22Rv1 (cell line): ENCODE results near the gene SRC.

Experiments
- H3K27ac ChIP-seq: fragments of 450-650 bp; 2 replicates; pipeline ENCODE4 v1.5.1; 2017
- ZFX ChIP-seq: fragments of 450-650 bp; IDR thresholded peaks from 2 replicates; pipeline ENCODE4 v1.6.1; 2017; ENCODE audit warnings: antibody characterized with exemption, borderline replicate concordance
- TF ChIP-seq, protein P1 (sequence below): fragments of 450-650 bp; IDR thresholded peaks from 2 replicates; pipeline ENCODE4 v1.5.1; 2017; ENCODE audit warnings: mild to moderate bottlenecking

Gene SRC

GRCh38 chr20:37394543-37395409, 48.8 kb downstream of the SRC start:
- TF ChIP-seq ZFX: no peak
- TF ChIP-seq, protein P1, sequence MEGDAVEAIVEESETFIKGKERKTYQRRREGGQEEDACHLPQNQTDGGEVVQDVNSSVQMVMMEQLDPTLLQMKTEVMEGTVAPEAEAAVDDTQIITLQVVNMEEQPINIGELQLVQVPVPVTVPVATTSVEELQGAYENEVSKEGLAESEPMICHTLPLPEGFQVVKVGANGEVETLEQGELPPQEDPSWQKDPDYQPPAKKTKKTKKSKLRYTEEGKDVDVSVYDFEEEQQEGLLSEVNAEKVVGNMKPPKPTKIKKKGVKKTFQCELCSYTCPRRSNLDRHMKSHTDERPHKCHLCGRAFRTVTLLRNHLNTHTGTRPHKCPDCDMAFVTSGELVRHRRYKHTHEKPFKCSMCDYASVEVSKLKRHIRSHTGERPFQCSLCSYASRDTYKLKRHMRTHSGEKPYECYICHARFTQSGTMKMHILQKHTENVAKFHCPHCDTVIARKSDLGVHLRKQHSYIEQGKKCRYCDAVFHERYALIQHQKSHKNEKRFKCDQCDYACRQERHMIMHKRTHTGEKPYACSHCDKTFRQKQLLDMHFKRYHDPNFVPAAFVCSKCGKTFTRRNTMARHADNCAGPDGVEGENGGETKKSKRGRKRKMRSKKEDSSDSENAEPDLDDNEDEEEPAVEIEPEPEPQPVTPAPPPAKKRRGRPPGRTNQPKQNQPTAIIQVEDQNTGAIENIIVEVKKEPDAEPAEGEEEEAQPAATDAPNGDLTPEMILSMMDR: no peak
- no peak overlapping the region for H3K27ac ChIP-seq

- no peak overlapping the region for H3K27ac ChIP-seq
- TF ChIP-seq, protein P1: no peak
- TF ChIP-seq ZFX: no peak
Observed at GRCh38 chr20:37395410-37395797, 49.5 kb downstream of the SRC start.

DNA sequence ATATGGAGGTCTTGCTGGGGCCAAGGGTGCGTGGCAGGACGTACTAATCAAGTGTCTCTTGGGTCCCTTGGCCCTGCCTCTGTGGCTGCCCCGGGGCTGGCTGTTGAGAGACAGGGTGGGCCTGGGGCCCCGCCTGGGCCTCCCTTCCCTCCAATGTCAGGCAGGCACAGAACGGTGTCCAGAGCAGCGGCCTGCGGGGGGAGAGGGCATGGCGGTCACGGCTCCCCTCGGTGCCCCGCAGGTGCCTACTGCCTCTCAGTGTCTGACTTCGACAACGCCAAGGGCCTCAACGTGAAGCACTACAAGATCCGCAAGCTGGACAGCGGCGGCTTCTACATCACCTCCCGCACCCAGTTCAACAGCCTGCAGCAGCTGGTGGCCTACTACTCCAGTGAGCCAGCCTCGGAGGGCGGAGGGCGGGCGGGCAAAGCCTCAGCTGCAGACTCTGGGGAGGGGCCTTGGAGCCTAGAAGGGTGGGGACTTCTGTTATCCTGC, 50.0 kb downstream of the SRC start:
- H3K27ac ChIP-seq: no peak overlapping the region
- TF ChIP-seq, protein P1: no peak
- TF ChIP-seq ZFX: no peak

GRCh38 chr20:37396416-37397075, 50.6 kb downstream of the SRC start:
- TF ChIP-seq ZFX: no peak
- TF ChIP-seq, protein P1: no peak

GRCh38 chr20:37397076-37397953, 51.4 kb downstream of the SRC start:
- H3K27ac ChIP-seq: no peak overlapping the region
- no peak for TF ChIP-seq ZFX
- TF ChIP-seq, protein P1: no peak

More at GRCh38 chr20:37396416-37397075, 50.6 kb downstream of the SRC start:
- H3K27ac ChIP-seq: no peak overlapping the region

DNA sequence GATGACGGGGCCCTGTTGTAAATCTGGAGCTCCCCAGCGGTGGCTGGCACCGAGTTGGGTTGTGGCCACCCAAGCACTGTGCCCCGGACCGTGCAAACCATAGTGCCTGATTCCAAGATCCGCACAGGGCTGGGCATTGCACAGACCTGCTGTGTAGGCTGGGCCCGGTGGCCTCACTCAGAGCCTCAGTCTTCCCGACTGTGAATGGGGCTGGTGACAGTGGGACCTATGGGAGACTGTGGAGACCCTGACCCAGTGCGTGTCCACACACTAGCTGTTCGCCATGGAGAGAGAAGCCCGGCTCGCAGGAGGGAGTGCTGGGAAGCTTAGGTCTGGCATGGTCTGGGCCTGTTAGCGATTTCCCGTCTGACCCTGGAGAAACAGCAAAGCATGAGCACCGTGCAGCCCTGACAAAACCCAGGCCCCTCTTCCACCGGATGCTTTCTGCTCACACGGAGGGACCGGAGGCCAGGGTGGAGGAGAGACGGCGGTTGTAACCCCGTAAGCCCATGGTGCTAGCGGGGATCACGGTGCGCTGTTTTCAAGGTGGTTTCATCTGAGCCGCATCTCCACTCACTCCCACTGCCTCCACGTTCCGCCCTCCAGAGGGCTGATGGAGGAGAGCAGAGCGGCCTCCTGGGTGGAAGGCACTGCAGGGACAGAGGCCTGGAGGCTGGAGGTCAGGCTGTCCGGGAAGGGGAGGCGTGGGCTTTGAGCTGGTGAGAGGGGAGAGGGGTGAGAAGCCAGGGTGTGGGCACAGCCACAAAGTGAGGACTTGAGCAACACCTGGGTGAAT, 52.2 kb downstream of the SRC start:
- no peak overlapping the region for H3K27ac ChIP-seq
- TF ChIP-seq, protein P1: no peak
- no peak for TF ChIP-seq ZFX
